ENCODE results near the gene TMIGD1.
"Not testable (repeated sequence)": the region's sequence is repeated elsewhere in the genome, so short reads cannot be mapped to it uniquely, and the experiment has no call there.

The TMIGD1 gene

DNA sequence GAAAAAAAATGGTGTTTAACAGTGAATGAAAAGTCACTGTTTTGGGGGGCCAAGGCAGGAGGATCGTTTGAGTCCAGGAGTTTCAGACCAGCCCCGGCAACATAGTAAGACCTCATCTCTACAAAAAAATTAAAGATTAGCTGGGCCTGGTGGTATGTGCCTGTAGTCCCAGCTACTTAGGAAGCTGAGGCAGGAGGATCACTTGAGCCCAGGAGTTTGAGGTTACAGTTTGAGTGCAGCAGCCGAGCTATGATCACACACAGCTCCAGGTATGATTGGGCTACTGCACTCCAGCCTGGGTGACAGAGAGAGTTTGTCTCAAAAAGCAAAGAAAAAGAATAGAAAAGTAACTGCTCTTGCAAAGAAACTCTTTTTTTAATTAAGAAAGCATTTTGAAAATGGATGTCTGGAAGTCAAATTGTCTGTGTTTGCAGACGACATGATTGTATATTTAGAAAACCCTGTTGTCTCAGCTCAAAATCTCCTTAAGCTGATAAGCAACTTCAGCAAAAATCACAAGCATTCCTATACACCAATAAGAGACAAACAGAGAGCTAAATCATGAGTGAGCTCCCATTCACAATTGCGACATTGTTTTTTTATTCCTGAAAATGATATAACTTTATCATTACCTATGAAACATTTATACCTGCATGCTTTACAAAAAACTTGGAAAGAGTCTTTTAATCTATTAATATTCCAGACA is 24.4 kb upstream of the TMIGD1 start:
- DNase-seq (ENCODE audit: low spot score): no peak

DNA sequence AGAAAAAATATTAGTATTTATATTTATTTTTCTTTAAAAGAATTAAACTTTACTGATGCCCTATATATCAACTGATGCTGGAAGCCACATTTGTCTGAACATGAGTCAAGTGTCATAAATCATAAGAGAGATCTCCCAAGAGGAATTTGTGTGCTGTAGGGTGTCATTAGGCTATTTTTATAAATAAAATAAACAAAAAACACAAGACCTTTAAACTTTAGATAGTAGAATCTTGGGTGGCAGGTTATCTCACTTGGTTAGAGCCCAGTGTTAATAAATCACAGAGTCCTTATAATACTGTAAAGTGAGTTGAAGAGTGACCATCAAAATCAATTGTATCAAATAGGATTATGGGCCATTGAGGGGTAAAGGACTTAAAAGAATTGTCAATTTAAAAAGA is 23.6 kb upstream of the TMIGD1 start:
- DNase-seq (ENCODE audit: low spot score): no peak

- DNase-seq (ENCODE audit: low spot score): no peak
Observed at GRCh38 chr17:30354701-30355100, 20.8 kb upstream of the TMIGD1 start.

DNA sequence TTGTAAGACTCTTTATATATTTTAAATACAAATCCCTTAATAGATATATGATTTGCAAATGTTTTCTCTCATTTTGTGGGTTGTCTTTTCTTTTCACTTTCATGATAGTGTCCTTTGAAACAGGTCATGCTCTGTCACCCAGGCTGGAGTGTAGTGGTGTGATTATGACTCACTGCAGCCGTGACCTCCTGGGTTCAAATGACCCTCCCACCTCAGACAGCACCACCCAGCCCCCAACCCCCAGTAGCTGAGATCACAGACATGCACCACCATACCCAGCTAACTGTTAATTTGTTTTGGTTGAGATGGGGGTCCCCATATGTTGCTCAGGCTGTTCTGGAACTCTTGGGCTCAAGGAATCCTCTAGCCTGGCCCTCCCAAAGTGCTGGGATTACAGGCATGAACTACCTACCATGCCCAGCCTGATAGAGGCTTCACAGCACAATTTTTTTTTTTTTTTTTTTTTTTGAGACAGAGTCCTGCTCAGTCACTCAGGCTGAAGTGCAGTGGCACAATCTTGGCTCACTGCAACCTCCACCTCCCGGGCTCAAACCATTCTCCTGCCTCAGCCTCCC is 18.5 kb upstream of the TMIGD1 start:
- no peak for DNase-seq (ENCODE audit: low spot score)

- no peak for DNase-seq (ENCODE audit: low spot score)
Observed at GRCh38 chr17:30351735-30352134, 17.9 kb upstream of the TMIGD1 start.

- DNase-seq (ENCODE audit: low spot score): not testable (repeated sequence)
Observed at GRCh38 chr17:30351263-30351662, 17.4 kb upstream of the TMIGD1 start.

- no peak for DNase-seq (ENCODE audit: low spot score)
Observed at GRCh38 chr17:30349252-30349651, 15.4 kb upstream of the TMIGD1 start.

- no peak for DNase-seq (ENCODE audit: low spot score)
Observed at GRCh38 chr17:30347488-30347887, 13.6 kb upstream of the TMIGD1 start.

GRCh38 chr17:30346221-30346795 is 12.5 kb upstream of the TMIGD1 start:
- DNase-seq (ENCODE audit: low spot score): no peak

DNA sequence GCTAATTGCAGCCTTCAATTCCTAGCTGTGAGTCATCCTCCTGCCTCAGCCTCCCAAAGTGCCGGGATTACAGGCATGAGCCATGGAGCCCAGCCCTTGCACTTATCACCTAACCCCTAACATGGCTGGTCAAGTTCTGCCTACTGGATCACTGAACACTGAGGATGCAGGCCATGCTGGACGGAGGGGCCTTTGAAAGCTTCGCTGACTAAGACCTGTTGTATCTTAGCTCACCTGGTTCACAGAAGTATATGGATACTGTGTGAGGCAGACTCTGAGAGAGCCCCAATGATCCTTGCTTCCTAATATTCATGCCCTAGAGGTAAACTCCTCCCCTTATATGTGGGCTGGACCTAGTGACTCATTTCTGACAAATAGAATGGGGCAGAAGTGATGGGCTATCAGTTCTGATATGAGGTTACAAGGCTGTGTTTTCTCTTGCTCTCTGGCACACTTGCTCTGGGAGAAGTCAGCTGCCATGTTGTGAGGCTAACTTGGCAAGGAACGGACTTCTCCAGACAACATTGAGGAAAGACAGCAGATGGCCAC is 11.7 kb upstream of the TMIGD1 start:
- DNase-seq (ENCODE audit: low spot score): no peak

DNA sequence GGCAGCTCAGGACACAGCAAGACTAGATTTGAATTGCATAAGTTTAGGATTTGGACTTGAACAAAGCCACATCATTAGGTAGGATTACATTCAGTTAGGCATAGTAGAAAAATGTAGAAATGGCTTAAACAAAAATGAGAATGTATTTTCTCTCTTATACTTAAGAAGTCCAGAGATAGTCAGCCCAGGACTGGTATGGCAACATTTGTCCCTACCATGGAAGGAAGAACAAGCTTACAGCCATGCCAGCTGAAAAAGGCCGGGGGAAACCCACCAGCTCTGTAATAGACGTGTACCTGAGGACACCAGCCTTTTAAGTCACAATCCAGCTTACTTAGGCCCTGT is 11.2 kb upstream of the TMIGD1 start:
- DNase-seq (ENCODE audit: low spot score): no peak

DNA sequence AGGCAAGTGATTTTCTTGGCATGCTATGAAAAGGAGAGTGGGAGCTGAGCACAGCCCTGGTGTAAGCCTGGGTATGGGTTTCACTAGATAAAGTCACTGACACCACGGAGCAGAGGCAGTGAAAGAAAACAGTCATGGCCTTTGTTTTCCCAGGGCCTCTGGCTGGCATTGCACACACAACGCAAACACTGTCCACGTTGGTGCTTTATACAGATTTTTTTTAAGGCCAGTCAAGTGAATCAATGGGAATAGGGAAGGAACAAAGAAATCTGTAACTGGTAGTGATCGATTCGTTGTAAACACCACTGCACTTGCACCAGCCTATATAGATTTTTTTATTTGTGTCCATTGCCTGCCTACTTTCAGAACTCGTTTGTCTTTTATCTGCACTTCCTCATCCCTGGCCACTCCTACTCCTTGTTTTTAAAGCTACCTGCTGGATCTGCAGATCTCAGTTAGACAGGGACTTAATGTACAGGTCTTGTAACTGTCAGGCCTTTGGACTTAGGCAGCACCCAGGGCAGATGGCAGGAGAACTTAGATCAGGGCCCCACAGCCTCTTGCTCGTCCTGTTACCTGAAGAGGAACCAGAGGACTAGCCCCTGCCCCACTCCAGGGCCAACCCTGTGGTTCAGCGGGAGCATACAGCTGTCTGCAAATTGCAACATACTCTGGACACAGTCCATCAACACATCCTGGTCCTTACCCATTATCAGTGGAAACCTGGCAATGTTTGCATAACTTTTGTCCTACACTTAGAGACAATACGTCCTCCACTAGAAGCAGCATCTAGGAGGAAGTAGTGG is 10.6 kb upstream of the TMIGD1 start:
- DNase-seq (ENCODE audit: low spot score): peak; percentile 67

GRCh38 chr17:30343796-30344195 is 9.9 kb upstream of the TMIGD1 start:
- DNase-seq (ENCODE audit: low spot score): no peak

DNA sequence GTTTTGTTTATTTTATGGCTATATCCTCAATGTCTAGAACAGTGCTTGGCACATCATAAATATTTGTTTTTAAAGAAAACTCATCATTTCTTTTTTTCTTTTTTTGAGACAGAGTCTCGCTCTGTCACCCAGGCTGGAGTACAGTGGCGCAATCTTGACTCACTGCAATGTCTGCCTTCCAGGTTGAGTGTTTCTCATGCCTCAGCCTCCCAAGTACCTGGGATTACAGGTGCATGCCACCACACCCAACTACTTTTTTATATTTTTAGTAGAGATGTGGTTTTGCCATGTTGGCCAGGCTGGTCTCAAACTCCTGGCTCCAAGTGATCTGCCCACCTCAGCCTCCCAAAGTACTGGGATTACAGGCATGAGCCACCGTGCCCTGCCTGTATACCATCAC is 9.4 kb upstream of the TMIGD1 start:
- not testable (repeated sequence) for DNase-seq (ENCODE audit: low spot score)

GRCh38 chr17:30341703-30342249 is 7.9 kb upstream of the TMIGD1 start:
- no peak for DNase-seq (ENCODE audit: low spot score)

DNA sequence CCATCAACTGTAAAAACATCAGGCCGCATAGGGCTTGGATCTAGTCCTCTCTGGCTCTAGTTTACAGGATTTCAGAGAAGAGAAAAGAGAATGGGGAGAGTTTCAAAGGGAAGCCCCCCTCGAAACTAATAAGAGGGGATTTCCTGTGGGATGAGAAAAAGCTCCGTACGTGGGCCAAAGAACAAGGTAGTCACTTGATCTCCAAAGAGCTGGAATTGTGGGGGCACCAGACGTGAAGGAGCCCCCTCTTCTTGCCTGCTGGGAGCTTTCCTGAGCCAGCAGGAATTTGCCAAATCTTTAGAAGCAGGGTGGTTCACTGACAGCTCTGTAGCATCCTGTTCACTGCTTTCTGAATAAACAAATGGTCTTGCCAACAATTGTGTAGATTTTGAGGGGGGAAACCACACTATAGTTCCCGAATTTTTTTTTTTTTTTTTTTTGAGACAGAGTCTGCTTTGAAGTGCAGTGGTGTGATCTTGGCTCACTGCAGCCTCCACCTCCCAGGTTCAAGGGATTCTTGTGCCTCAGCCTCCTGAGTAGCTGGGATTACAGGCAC is 7.0 kb upstream of the TMIGD1 start:
- no peak for DNase-seq (ENCODE audit: low spot score)

GRCh38 chr17:30339086-30339485 is 5.2 kb upstream of the TMIGD1 start:
- no peak for DNase-seq (ENCODE audit: low spot score)

GRCh38 chr17:30337393-30337999 is 3.6 kb upstream of the TMIGD1 start:
- no peak for DNase-seq (ENCODE audit: low spot score)

DNA sequence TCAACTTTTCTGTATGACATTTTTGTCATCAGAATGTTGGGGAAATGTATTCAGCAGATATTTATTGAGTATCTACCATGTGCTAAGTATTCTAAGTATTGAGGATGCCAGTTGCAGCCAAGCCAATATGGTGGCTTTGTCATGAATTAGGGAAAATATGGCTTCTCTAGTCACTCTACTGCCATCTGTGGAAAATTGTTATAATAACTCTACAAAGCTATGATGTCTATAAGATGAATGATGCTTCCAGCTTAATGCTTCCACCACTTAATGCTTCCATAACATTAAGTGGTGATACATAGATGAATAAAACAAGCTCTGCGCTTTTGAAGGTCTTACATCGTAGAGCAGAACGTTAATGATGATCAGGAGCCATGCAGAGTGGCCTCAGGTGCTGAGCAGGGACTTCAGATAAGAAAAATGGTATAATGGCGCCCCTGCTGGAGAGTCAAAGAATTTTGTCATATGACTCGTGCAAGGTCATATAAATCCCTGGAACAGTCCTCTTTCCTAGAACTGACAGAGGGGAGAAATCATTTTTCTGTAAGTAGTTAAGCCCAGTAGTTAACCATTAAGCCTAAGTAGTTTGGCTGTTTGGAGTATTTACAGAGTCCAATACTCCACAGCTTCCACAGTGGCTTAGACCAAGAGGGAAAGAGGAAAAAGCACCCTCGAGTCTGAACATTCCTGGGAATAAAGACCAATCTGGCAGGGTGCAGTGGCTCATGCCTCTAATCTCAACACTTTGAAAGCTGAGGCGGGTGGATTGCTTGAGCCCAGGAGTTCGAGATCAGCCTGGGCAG is 2.7 kb upstream of the TMIGD1 start:
- DNase-seq (ENCODE audit: low spot score): peak; percentile 35

DNA sequence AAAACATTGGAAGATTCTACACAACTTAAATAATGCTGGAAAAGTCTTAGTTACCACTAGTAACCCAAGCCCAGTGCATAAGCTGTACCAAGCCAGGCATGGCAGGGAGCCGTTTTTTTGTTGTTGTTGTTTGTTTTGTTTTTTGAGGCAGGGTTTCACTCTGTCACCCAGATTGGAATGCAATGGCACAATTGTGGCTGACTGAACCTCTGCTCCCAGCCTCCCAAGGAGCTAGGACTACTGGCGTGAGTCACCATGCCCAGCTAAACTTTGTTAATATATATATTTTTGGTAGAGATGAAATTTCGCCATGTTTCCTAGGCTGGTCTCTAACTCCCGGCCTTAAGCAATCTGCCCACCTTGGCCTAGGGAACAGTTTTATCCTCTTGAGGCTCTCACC is 564 bp upstream of the TMIGD1 start:
- no peak for DNase-seq (ENCODE audit: low spot score)

DNA sequence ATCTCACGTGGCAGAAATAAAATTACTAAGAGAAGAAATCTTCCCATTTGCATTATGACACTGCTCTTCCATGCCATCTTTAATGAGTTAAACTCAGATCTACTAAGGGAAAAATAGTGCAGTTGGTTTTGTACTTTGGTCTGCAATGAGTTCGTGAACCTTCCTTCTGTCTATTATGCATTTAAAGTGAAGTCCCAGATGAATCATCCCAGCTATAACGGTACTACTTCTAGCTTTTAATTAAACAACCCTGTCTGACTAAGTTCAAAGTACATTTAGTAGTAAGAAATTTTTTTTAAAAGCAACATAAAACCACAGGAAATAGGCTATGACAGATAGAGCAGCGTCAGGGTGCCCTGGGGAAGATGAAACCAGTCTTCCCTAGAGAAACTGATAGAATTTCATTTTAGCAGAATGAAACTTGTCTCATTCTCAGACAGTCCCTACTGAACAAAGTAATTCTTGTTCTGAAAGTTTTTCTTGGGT is 1.8 kb downstream of the TMIGD1 start:
- DNase-seq (ENCODE audit: low spot score): no peak
